ENCODE results near the gene ANO3. TPM values are rescaled to one million over a fixed set of nuclear protein-coding genes. Genes with fewer than 3 reads are reported as not detected.
"Not testable (repeated sequence)": the region's sequence is repeated elsewhere in the genome, so short reads cannot be mapped to it uniquely, and the experiment has no call there.

The ANO3 gene
- total and polyA plus RNA-seq, 2 experiments from 2014 or later = not detected

- Histone ChIP-seq H3K4me1 (ENCODE audit: low read depth) (no peaks in the 10 kb centered on the region), H3K4me3 (no peak overlapping the region), H3K9me3 (ENCODE audit: low read depth) (no peaks in the 10 kb centered on the region), H3K27me3 (no peaks in the 10 kb centered on the region), H3K36me3 (no peaks in the 10 kb centered on the region), H3K27ac (no peak overlapping the region)
- no peak for TF ChIP-seq CTCF (IDR thresholded peaks at IDR 0.05; ENCODE audit: low read depth, low read length)
- peak in 1 of 2 donors; percentile 2 for DNase-seq (ENCODE audit: low read depth in 1 of 2, low spot score in 1 of 2)
Measured at GRCh38 chr11:26623076-26623659, 291.2 kb downstream of the ANO3 start.

GRCh38 chr11:26626346-26626745 is 294.4 kb downstream of the ANO3 start:
- no peaks in the 10 kb centered on the region for H3K9me3 ChIP-seq (ENCODE audit: low read depth)
- H3K4me1 ChIP-seq (ENCODE audit: low read depth) = no peaks in the 10 kb centered on the region
- no peak overlapping the region for H3K4me3 ChIP-seq
- H3K36me3 ChIP-seq = no peaks in the 10 kb centered on the region
- no peak for TF ChIP-seq CTCF (IDR thresholded peaks at IDR 0.05; ENCODE audit: low read depth, low read length)
- peak in 1 of 2 donors; percentile 14 for DNase-seq (ENCODE audit: low read depth in 1 of 2, low spot score in 1 of 2)
- H3K27ac ChIP-seq = no peak overlapping the region
- no peaks in the 10 kb centered on the region for H3K27me3 ChIP-seq

GRCh38 chr11:26632691-26633159 is 300.8 kb downstream of the ANO3 start:
- no peak overlapping the region for H3K27ac ChIP-seq
- H3K9me3 ChIP-seq (ENCODE audit: low read depth) = no peaks in the 10 kb centered on the region

GRCh38 chr11:26643314-26643713 is 311.4 kb downstream of the ANO3 start:
- not testable (repeated sequence) for H3K4me3 ChIP-seq; H3K36me3 ChIP-seq; H3K9me3 ChIP-seq (ENCODE audit: low read depth); DNase-seq (ENCODE audit: low read depth in 1 of 2, low spot score in 1 of 2); H3K4me1 ChIP-seq (ENCODE audit: low read depth); H3K27ac ChIP-seq; H3K27me3 ChIP-seq

More at GRCh38 chr11:26632691-26633159, 300.8 kb downstream of the ANO3 start:
- Histone ChIP-seq H3K4me1 (ENCODE audit: low read depth) (no peaks in the 10 kb centered on the region), H3K4me3 (no peak overlapping the region), H3K27me3 (no peaks in the 10 kb centered on the region), H3K36me3 (no peaks in the 10 kb centered on the region)
- no peak for TF ChIP-seq CTCF (IDR thresholded peaks at IDR 0.05; ENCODE audit: low read depth, low read length)
- no peak for DNase-seq (ENCODE audit: low read depth in 1 of 2, low spot score in 1 of 2)

- no peaks in the 10 kb centered on the region for H3K4me1 ChIP-seq (ENCODE audit: low read depth)
- H3K4me3 ChIP-seq = no peak overlapping the region
- TF ChIP-seq CTCF (IDR thresholded peaks at IDR 0.05; ENCODE audit: low read depth, low read length) = peak; percentile 77
- H3K27me3 ChIP-seq = no peaks in the 10 kb centered on the region
- H3K27ac ChIP-seq = no peak overlapping the region
- no peaks in the 10 kb centered on the region for H3K36me3 ChIP-seq
- DNase-seq (ENCODE audit: low read depth in 1 of 2, low spot score in 1 of 2) = peak; percentile 71 to 82
- no peaks in the 10 kb centered on the region for H3K9me3 ChIP-seq (ENCODE audit: low read depth)
Measured at GRCh38 chr11:26649884-26650283, 318.0 kb downstream of the ANO3 start.

- no peak for TF ChIP-seq CTCF (IDR thresholded peaks at IDR 0.05; ENCODE audit: low read depth, low read length)
- DNase-seq (ENCODE audit: low read depth in 1 of 2, low spot score in 1 of 2) = no peak
- Histone ChIP-seq H3K36me3 (no peaks in the 10 kb centered on the region), H3K27ac (no peak overlapping the region), H3K9me3 (ENCODE audit: low read depth) (no peaks in the 10 kb centered on the region), H3K4me3 (no peak overlapping the region), H3K27me3 (no peaks in the 10 kb centered on the region), H3K4me1 (ENCODE audit: low read depth) (no peaks in the 10 kb centered on the region)
Measured at GRCh38 chr11:26651916-26652315, 320.0 kb downstream of the ANO3 start.
